ENCODE data around the gene CLIC5.
"Not testable (repeated sequence)": the region's sequence is repeated elsewhere in the genome, so short reads cannot be mapped to it uniquely, and the experiment has no call there.

Gene CLIC5

DNA sequence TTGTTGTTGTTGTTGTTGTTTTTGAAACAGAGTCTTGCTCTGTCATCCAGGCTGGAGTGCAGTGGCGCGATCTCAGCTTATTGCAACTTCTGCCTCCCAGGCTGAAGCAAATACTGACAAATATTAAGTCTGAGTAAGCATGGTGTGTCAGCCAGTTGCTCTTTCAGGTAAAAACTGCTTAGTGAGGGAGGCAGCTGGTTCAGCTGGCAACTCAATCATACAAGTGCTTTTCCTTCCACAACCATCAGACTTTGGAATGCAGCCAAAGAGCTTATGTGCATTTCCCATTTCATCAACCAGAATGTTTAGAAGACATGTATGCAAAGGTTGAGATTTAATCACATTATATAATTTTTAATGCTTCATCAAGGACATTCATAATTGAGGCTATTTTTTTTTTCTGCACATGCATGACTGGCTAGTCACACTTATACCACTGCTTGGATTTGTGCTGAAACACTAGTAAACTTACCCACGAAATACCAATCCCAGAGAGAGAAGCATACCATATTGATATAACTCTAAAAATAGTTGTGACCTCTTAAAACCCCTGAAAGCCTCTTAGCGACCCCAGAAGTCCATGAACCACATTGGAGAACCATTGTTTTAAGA lies 56.0 kb downstream of the CLIC5 start:
- no peak for DNase-seq

DNA sequence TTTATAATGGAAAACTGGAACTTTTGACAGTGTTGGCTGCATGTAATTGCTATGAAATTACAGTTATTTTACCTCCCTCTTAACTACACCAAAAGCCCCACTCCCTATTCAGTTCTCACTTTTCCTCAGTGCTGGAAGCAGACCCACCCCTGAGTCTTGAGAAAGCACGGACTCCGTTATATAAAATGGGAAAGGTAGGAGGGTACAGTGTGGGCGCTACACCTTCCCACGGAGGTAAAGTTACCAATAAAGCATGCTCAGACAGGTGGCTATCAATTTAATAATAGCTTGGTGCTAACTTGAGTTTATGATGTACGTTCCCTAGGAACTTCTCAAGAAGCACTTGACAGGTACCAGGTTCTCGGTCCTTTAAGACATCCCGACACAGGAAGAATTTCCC lies 59.0 kb downstream of the CLIC5 start:
- no peak for DNase-seq

DNA sequence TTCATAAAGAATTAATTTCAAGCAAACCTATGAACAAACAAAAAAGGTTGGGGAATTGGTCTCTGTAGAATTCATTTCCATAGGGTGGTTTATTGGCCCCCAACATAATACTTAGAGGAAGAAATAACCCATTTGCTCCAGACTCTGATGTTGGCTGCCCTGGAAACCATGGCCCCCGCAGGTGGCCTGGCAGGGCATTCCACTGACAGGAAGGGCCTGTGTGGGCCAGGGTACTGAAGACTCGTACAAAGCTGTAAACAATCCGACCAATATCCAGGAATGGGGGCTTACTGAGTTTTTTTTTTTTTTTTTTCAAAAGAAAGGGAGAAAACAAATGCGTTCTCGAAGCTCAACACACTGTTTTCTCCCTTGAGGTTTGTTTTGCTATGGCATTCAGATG lies 59.5 kb downstream of the CLIC5 start:
- DNase-seq = no peak

DNA sequence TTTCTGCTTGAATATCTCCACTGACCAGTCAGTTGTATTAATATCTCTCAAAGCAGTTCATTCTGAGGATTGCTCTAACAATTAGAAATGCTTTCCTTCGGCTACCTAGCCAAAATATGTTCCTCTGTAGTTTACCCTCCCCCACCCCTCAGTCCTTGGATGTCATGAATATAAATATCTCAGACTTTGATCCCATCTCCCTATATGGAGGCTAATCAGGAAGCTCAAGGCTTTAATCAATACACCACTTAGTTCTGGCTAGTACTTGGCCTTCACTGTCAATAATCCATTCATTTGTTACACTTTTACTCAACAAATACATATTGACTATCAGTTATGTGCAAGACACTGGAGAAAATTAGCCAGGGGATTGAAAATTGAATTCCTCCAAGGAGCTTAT lies 60.1 kb downstream of the CLIC5 start:
- no peak for DNase-seq

DNA sequence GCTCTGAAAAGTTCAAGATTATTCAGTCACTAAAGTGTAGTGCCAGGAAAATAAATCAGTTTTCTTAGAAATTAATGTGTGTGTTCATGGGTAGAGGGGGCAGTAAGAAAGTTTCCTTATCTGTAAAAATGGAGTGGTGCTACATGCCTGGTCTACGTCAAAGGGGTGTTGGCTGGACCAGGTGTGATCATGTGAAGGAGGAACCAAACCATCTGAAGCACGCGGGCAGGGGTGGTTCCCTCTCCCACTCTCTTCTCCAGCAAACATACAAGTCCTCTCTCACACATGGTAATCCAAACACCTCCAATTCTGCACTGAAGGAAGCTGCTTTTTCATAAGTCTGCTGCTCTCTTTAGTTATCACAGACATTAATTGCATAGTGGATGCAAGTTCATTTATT lies 63.1 kb downstream of the CLIC5 start:
- no peak for DNase-seq

DNA sequence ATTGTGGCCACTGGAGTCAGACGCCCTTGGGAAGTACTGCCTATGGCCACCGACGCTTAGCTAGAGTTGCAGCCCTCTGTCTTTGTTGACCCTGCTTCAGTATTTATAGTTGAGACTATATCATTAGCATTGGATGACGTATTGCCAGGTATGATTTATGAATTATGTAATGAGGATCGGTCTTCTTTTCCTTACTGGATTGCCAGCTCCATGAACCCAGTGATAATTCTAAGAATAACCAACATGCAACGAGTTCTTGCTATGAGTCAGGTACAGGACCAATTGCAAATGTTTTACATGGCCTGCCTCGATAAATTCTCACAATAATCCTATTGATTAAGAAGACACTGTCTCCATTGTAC lies 63.5 kb downstream of the CLIC5 start:
- no peak for DNase-seq

DNA sequence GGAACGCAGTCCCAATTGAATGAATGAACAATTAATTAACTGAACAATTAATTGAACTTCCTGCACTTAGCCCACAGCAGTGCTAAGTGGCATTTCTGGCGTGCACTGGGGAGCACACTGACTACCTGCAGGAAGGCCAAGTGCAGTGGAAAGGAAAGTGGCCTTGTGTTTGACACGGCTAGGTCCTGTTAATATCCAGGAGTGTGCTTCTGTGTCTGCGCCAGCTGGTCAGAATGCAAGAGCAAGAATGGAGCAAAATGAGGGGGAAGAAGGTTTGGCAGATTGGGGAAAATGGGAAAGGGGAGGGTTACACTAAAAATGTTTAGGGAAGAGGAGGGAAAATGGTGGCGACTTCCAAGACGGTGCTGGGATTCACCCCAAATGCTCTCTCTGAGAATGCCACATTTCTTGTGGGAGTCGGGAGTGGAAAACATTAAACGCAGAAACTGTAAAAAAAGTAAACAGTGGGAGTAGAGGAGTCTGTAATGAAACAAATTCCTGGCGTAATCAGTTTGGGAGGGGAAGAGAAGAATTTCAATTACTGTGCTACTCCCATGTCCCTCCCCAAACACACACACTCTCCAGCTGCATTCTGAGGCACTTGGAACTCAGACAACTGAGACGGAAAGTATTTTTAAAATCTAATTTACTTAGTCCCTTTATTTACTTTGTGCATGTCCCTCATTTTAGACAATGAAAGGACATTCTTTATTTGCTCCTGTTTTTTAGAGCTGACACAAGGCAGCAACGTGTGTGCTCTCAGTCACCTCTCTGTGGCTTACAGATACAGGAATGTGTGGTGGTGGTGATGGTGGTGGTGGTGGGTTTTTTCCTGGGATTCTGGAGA lies 64.1 kb downstream of the CLIC5 start:
- DNase-seq = no peak

DNA sequence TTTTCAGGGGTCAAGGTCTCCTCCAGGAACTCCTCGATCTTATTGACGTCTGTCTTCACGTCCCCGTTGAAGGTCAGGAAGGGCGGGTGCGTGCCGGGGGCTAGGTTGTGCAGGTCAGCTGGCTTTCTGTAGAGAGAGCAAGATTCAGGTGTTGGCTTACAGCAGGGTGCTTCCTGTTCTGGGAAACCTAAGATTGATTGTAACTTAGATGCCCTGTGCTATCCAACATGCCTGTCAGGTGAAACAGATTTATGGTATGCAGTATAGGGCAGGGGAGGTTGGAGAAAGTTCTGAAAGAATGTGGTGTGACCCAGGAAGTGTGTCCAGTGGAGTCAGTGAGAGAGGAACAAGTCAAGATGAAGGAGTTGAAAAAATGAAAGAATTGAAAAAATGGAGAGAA lies 66.4 kb downstream of the CLIC5 start:
- DNase-seq = no peak

DNA sequence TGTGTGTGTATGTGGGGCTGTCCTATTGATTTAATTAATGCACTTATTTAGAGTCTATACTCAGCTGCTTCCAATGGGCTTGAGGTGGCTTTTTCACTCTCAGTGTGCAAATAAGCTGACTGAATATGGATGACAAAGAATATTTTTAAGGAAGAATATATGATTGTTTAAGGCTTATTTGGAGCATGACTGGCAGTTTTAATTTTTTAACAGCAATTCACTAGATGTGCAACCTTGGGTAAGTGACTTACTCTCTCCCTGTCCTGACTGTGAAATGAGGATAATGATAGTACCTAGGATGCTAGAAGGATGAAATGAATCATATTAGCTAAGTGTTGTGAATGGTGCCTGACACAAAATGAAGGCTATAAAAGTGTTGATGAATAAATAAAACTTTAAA lies 67.9 kb downstream of the CLIC5 start:
- DNase-seq = no peak

DNA sequence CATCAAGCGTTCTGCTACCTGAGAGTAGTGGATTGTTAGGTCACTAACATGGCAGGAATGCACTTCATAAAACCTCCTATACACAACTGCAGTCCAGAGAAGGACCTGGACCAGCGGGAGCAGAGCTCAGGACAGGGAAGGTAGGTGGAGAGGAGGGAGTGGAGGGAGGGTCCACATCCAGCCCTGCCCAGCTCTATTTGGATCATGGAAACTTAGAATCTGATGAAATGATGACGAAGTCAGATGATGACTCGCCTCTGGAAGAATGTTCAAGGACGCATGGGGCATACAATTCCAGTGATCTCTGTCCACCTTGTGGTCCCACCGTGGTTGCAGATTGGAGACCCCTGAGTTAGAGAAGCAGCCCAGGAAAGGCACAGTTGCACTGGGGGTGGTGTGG lies 68.8 kb downstream of the CLIC5 start:
- DNase-seq = no peak

DNA sequence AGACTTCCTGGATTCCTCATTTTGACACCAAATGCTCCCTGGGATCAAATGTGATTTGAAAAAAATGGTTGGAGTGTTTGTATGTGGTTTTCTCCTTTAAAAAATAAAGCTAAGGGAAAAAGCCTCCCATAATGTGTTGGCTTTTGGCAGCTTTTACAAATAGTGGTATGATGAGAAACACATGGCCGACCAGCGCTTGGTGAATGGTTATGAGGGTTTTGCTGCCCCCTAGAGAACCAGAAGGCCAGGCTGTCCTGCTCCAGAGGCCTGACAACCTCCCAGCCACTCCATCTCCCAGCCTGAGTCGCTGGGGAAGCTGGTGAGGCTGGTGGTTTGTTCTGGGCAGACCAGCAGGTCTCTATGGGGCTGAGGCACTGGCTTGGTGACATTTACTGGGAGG lies 69.3 kb downstream of the CLIC5 start:
- DNase-seq = no peak

DNA sequence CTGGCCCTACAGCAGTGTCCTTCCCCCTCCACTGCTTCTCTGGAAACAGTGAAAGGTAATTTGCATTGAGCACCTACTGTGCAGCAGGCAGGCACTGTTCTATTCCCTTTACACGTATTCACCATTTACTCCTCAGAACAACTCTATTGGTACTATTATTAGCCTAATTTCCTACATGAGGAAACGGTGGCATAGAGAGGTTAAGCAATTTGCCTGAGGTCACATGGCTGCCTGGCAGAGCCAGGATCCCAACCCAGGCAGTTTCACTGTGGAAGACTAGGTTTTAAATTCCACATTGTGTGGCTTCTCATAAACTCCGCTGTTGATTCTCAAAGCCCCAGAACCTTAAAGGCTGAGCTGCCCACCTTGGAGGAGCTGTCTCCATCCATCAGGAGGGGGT lies 72.7 kb downstream of the CLIC5 start:
- no peak for DNase-seq

DNA sequence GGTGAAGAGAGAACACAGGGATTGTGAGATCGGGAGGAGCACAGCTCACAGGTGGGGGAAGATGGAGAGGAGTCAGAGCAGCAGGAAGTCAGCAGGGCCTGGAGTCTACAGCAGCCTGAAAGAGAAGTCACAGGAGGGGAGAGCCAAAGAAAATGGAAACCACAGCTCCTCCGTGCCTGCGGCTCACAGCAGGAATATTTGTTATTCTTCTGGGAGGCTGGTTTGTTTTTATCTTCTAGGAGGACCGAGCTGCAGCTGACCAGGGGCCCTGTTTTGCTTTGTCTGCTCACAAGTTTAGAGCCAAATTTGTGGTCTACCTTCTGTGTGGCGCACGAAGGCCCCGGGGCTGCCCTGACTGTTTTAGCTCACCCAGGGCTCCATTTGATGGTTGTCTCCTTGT lies 81.8 kb downstream of the CLIC5 start:
- no peak for DNase-seq

DNA sequence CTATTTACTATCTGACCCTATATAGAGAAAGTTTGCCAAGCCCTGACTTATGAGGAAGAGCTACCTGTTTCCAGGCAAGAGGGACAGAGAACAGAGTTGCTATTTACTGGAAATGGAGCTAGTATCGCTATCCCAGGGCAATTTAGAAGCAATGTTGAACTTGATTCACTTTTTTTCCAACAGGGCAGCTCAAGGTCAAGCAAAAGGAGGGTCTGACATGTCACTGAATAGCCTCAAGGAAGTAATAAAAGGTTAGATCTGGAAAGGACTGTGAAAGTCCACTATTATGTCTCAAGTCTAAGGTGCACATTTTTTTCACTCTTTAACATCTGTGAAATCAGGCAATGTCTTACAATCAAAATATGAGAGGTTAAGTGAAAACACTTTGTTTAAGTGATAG lies 84.4 kb downstream of the CLIC5 start:
- DNase-seq = no peak

DNA sequence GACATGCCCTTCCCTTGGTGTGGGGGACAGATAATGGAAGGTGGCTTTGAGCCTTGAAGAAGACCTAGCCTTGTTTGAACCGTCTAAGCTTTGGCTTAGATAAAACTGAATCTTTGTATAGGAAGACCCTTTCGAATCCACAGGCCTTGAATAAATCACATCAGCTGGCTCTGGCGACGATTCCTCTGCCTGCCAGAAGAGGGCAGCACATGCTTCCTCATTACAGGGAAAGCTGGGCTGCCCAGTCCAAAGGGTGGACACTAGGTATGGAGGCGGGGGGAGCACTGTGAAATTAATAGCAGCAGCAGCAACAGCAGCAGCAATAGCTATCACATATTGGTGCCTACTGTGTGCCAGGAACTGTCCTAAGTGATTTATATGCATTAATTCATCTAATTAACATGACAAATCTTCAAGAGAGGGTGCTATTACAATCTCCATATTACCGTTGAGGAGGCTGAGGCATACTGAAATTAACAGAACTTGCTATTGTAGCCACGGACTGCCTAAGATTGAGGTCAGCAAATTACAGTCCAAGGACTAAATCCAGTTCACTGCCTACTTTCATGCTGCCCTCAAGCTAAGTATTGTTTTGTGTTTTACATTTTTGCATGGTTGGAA lies 85.1 kb downstream of the CLIC5 start:
- DNase-seq = peak; percentile 61 to 64

DNA sequence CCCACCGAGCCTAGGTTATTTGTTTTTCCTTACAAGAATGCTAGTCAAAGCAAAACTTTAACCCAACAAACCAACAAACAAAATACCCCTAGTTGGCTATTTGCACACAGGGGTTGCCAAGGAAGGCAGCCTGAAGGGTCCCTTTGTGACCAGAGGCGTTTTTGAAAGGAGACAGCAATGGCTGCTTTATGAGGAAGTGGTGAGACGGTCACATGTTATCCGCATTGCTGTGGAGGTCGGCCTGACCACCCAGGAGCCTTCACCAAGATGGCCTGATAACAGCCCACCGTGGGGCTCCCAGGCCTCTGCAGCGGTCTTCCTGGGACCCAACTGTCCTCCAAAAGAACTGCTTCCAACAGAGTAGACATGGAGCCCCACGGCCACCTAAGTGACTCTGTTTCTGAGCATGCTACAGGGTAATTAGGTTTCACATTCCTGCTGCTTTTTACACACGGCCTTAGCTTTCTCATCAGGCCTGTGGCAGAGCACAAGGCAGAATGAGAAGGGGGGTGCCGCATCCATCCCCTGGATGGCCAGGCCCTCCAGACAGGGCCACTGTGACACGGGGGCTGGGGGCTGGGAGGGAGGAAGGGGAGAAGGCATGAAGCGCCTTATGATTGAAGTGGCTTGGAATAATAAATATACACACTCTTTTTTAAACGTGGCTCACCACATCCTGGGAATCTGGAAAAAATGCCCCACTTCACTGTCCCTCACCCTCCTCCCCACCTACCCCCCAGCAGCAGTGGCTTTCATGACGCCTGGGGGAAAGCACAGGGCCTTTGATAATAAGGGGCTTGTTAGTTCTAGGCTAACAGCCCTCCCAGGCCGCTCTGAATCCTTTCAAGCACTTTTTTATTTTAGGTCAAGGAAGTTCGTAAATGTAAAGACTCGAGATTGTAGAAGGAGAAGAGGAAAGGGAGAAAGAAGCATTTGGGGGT lies 86.0 kb downstream of the CLIC5 start:
- DNase-seq = no peak

DNA sequence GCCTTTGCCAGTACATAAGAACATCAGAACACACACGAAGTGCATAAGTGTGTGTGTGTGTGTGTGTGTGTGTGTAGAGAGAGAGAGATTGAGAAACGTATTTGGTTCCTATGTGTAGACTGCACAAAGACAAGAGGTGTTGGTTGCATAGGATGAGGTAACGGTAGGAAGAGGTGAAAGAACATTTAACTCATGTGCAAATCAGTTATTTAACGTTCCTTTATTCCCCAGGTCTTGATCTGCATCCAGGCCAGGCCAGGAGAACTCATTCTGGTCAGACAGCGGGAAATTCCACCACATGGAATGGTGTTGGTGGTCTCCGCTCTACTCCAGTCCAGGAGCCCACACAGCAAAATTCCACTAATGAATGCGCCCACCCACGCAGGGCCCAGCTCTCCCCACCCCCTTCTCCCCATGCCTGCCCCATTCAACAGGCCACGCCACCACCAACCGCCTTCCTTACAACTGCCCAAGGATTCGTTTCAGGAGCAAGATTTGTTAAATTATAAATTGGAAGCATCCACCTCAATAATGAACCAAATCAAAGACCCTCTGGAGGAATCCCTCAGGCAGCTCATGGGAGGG lies 86.8 kb downstream of the CLIC5 start:
- DNase-seq = no peak

DNA sequence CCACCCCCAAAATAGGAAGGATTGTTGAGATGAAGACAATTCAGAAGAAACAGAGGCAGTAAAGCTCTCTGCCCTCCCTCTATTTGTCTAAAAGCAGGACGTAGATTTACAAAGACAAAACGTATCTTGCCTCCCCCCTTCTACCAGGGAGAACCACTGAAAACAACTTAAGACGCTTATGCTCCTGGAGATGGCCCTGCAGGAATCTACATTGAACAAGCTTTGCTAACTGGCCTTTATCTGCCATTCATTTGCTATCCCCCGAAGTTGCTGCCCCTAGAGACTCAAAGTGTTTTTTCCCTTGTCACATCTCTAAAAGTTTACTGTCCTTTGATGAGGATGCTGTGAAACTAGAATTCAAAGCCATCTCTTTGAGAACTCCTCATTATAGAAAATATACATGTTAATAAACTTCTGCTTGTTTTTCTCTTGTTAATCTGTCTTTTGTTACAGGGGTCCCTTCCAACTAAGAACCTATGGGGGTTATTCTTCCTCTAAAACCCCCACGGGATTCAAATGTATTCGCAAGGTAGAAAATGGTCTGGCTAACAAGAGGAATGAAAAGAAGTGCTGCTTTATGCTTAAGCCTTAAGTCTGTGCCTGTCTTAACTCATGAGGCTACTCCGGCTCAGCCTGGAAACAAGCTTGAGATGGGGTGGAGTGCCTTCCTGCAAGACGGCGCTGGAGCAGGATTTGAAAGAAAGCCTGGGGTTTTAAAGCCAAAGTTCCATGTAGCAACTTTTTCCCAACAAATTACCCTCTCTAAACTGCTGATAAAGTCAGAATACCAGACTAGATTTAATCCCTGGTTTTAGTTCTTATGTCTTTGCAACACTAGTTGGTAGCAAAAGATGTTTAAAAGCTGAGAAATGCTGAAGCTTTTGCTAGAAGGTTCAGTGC lies 88.0 kb downstream of the CLIC5 start:
- no peak for DNase-seq

DNA sequence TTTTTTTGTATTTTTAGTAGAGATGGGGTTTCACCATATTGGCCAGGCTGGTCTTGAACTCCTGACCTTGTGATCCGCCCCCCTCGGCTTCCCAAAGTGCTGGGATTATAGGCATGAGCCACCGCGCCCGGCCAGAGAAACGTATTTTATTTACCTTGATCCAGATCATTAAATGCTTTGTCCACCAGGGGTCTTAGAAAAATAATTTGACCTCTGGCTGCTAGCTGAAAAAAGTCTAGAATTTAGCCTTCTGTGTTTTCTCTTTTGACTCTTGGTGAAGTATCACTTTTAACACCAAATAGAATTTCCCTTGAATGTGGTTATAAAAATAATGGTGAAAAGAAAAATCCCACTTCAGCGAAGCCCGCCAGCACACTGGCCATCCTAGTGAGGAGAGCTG lies 89.2 kb downstream of the CLIC5 start:
- DNase-seq = not testable (repeated sequence)

DNA sequence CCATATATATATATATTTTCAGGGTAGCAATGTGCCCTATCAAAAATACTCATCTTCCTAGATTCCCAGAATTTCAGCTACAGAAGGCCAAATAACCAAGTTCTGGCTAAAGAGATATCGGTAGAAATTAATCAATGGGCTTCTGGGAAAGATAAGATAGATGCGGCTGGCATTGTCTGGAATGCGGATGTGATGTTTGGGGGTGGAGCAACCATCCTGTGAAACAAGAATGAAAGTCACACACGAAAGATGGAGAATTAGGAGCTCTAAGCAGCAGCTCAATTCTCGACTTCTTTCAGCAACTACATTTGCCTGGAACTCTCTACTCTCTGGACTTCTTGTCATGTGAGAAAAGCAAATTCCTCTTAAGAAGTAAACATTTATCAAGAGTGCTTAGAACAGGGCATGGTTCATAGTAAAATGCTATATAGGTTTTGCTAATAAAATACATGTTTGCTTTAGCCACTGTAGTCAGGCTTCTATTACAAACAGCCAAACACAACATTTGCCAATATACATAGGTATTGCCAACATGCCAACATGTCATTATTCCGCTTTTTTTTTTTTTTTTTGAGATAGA lies 90.8 kb downstream of the CLIC5 start:
- DNase-seq = no peak

DNA sequence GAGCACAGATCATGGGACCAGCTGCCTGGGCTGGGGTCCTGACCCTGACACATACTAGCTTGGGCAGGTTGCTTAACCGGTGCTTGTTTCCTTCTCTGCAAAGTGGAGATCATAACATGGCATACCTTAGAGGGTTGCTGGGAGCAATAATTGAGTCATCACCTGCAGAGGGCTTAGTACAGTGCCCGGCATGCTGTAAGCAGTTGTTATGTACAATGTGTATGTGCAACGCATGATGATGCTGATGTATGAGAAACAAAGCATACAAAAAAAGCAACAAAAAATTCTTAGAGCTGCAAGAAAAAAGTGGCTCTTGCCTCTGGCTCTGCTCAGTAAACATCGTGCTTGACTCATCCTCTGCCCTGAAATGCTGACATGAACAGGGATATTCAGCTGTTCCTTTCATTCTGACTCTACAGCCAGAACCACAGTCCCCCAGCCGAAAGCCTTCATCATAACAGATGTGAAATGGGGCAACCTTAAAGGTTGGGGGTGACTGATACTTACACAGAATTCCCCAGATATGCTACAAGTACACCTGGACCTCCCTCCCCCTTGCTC lies 91.7 kb downstream of the CLIC5 start:
- peak; percentile 45 to 49 for DNase-seq
